Stimulated activated CD4-positive, alpha-beta T cell treated with anti-CD3 and anti-CD28 coated beads, TNF-alpha, amount 100 ng/mL, for 24 hours (primary cell): ENCODE measurements around the gene SEPTIN12.

ENCODE experiments used
- DNase-seq, 3 experiments: peaks; one replicate each; pipeline ENCODE4 v3.0.0-alpha.2; 2020; ENCODE audit warnings: low read depth in 3 of 3

Gene SEPTIN12

GRCh38 chr16:4787627-4788482 is at the start of gene SEPTIN12:
TSS of gene SEPTIN12 (minus strand) at chr16:4788345. CDS start at chr16:4787645, 700 bp downstream.
- no peak for DNase-seq

GRCh38 chr16:4836727-4837126 is 48.6 kb upstream of the SEPTIN12 start:
- no peak for DNase-seq

- DNase-seq = no peak
Measured at GRCh38 chr16:4833584-4833983, 45.4 kb upstream of the SEPTIN12 start.

GRCh38 chr16:4832698-4833343 is 44.7 kb upstream of the SEPTIN12 start:
- DNase-seq = no peak

GRCh38 chr16:4831616-4832015 is 43.5 kb upstream of the SEPTIN12 start:
- no peak for DNase-seq

GRCh38 chr16:4830408-4830807 is 42.3 kb upstream of the SEPTIN12 start:
- no peak for DNase-seq

- DNase-seq = no peak
Measured at GRCh38 chr16:4828567-4829321, 40.6 kb upstream of the SEPTIN12 start.

GRCh38 chr16:4826980-4827379 is 38.8 kb upstream of the SEPTIN12 start:
- no peak for DNase-seq

- no peak for DNase-seq
Measured at GRCh38 chr16:4826526-4826925, 38.4 kb upstream of the SEPTIN12 start.

- DNase-seq = no peak
Measured at GRCh38 chr16:4825196-4825595, 37.1 kb upstream of the SEPTIN12 start.

- DNase-seq = no peak
Measured at GRCh38 chr16:4820652-4821051, 32.5 kb upstream of the SEPTIN12 start.

GRCh38 chr16:4814542-4815173 is 26.5 kb upstream of the SEPTIN12 start:
- DNase-seq = no peak

- no peak for DNase-seq
Measured at GRCh38 chr16:4814046-4814445, 25.9 kb upstream of the SEPTIN12 start.

- no peak for DNase-seq
Measured at GRCh38 chr16:4813251-4814003, 25.3 kb upstream of the SEPTIN12 start.

- no peak for DNase-seq
Measured at GRCh38 chr16:4811773-4812172, 23.6 kb upstream of the SEPTIN12 start.

- DNase-seq = no peak
Measured at GRCh38 chr16:4811242-4811641, 23.1 kb upstream of the SEPTIN12 start.

GRCh38 chr16:4806280-4806679 is 18.1 kb upstream of the SEPTIN12 start:
- DNase-seq = no peak

GRCh38 chr16:4805231-4805630 is 17.1 kb upstream of the SEPTIN12 start:
- no peak for DNase-seq

GRCh38 chr16:4803898-4804762 is 16.0 kb upstream of the SEPTIN12 start:
- DNase-seq = no peak

- no peak for DNase-seq
Measured at GRCh38 chr16:4803401-4803844, 15.3 kb upstream of the SEPTIN12 start.
